Neural cell (in vitro differentiated cells): Measurements from ENCODE around the gene WDR70. TPM values are rescaled to one million over a fixed set of nuclear protein-coding genes. Genes with fewer than 3 reads are reported as not detected.

ENCODE experiments used
- H2AFZ ChIP-seq: fragments of 200-600, 300-800 bp; sonication (generic), shearing (Covaris generic); 2 replicates; pipeline ENCODE4 v1.6.0; 2014; ENCODE audit warnings: low read depth, mild to moderate bottlenecking, antibody characterized with exemption, low read length, moderate library complexity
- H3F3A ChIP-seq: fragments of 200-600 bp; shearing (Covaris generic); 2 replicates; pipeline ENCODE4 v1.6.1; 2016; ENCODE audit warnings: mild to moderate bottlenecking, moderate library complexity, mixed read lengths, antibody characterized with exemption, low read length; ENCODE audit not compliant: insufficient read depth, poor library complexity, severe bottlenecking
- H3K27ac ChIP-seq: fragments of 200-600, 300-800 bp; sonication (generic), shearing (Covaris generic); 2 replicates; pipeline ENCODE4 v1.5.1; 2014; ENCODE audit warnings: mild to moderate bottlenecking, low read length, moderate library complexity
- H3K27me3 ChIP-seq: fragments of 300-800, 200-600 bp; sonication (generic), shearing (Covaris generic); 2 replicates; pipeline ENCODE4 v1.6.0; 2014; ENCODE audit warnings: mild to moderate bottlenecking, low read depth, low read length, moderate library complexity; ENCODE audit not compliant: insufficient read depth
- H3K36me3 ChIP-seq: fragments of 300-800, 200-600 bp; sonication (generic), shearing (Covaris generic); 2 replicates; pipeline ENCODE4 v1.5.1; 2014; ENCODE audit warnings: mild to moderate bottlenecking, antibody characterized with exemption, low read length, moderate library complexity; ENCODE audit not compliant: insufficient read depth
- H3K4me2 ChIP-seq: fragments of 300-800, 200-600 bp; sonication (generic), shearing (Covaris generic); 2 replicates; pipeline ENCODE4 v1.6.0; 2014; ENCODE audit warnings: mild to moderate bottlenecking, low read length
- H3K4me3 ChIP-seq: fragments of 300-800, 200-600 bp; sonication (generic), shearing (Covaris generic); 2 replicates; pipeline ENCODE4 v1.5.1; 2014; ENCODE audit warnings: mild to moderate bottlenecking, low read length, moderate library complexity
- H3K79me2 ChIP-seq: fragments of 200-600 bp; shearing (Covaris generic); replicated peaks from 2 replicates; pipeline ENCODE4 v1.6.0; 2014; ENCODE audit warnings: mild to moderate bottlenecking, low read length, moderate library complexity; ENCODE audit not compliant: insufficient read depth
- H3K9ac ChIP-seq: fragments of 300-800, 200-600 bp; sonication (generic), shearing (Covaris generic); 2 replicates; pipeline ENCODE4 v1.6.1; 2016; ENCODE audit warnings: mild to moderate bottlenecking, low read length, mixed read lengths
- H3K9me2 ChIP-seq: fragments of 200-600 bp; shearing (Covaris generic); 2 replicates; pipeline ENCODE4 v1.6.1; 2016; ENCODE audit warnings: mild to moderate bottlenecking, low read length, mixed read lengths; ENCODE audit not compliant: insufficient read depth
- H3K9me3 ChIP-seq: fragments of 200-600, 300-800 bp; sonication (generic), shearing (Covaris generic); 2 replicates; pipeline ENCODE4 v1.6.1; 2016; ENCODE audit warnings: mild to moderate bottlenecking, mixed run types, low read length, moderate library complexity, mixed read lengths
- H4K20me1 ChIP-seq: fragments of 200-600 bp; shearing (Covaris generic); 2 replicates; pipeline ENCODE4 v1.6.1; 2016; ENCODE audit warnings: mild to moderate bottlenecking, mixed run types; ENCODE audit not compliant: insufficient read depth
- CTCF ChIP-seq: fragments of 450-650 bp; IDR thresholded peaks from 2 replicates; pipeline ENCODE4 v1.5.1; 2014; ENCODE audit warnings: antibody characterized with exemption, mild to moderate bottlenecking, moderate library complexity; ENCODE audit not compliant: poor library complexity, severe bottlenecking
- EP300 ChIP-seq: fragments of 450-650 bp; conservative IDR thresholded peaks from 2 replicates; pipeline ENCODE4 v1.6.1; 2014; ENCODE audit warnings: antibody characterized with exemption, mild to moderate bottlenecking, moderate library complexity; ENCODE audit not compliant: poor library complexity, severe bottlenecking
- EZH2 ChIP-seq: fragments of 200-600, 300-800 bp; shearing (Covaris generic), sonication (generic); IDR thresholded peaks from 2 replicates; pipeline ENCODE4 v1.6.1; 2014; ENCODE audit warnings: antibody characterized with exemption, low read length, borderline replicate concordance, mild to moderate bottlenecking; ENCODE audit not compliant: insufficient read depth, poor library complexity, severe bottlenecking
- MXI1 ChIP-seq: fragments of 450-650 bp; conservative IDR thresholded peaks from 2 replicates; pipeline ENCODE4 v1.6.1; 2014; ENCODE audit warnings: antibody characterized with exemption, mild to moderate bottlenecking; ENCODE audit not compliant: poor library complexity, severe bottlenecking
- POLR2AphosphoS5 ChIP-seq: IDR thresholded peaks from 2 replicates; pipeline ENCODE4 v1.6.1; 2012
- RAD21 ChIP-seq: fragments of 450-650 bp; conservative IDR thresholded peaks from 2 replicates; pipeline ENCODE4 v1.6.1; 2014; ENCODE audit warnings: antibody characterized with exemption, mild to moderate bottlenecking, moderate library complexity
- REST ChIP-seq: IDR thresholded peaks from 2 replicates; pipeline ENCODE4 v1.6.1; 2012; ENCODE audit warnings: borderline replicate concordance
- SMC3 ChIP-seq: fragments of 450-650 bp; conservative IDR thresholded peaks from 2 replicates; pipeline ENCODE4 v1.6.1; 2014; ENCODE audit warnings: antibody characterized with exemption, mild to moderate bottlenecking, moderate library complexity; ENCODE audit not compliant: poor library complexity
- TAF1 ChIP-seq: IDR thresholded peaks from 2 replicates; pipeline ENCODE4 v1.6.1; 2012; ENCODE audit warnings: low read depth
- polyA plus RNA-seq: library from polyadenylated mRNA; depleted of rRNA; stranded (reverse); fragments of >200 nt; gene quantifications from 2 replicates; pipeline ENCODE4 v1.2.3, GENCODE V29; 2014

Gene WDR70
- polyA plus RNA-seq, 1 donor from 2014 or later, result 40.9 TPM

GRCh38 chr5:37506241-37506640 lies 127.1 kb downstream of the WDR70 start:
- Histone ChIP-seq H3K9ac (no peak overlapping the region), H3K27me3 (no peaks in the 10 kb centered on the region), H2AFZ (no peak overlapping the region), H4K20me1 (no peaks in the 10 kb centered on the region), H3K4me2 (no peak overlapping the region), H3K9me3 (no peaks in the 10 kb centered on the region), H3K36me3 (no peaks in the 10 kb centered on the region), H3K9me2 (no peaks in the 10 kb centered on the region), H3K27ac (no peak overlapping the region), H3K79me2 (no peaks in the 10 kb centered on the region), H3K4me3 (no peak overlapping the region), H3F3A (no peaks in the 10 kb centered on the region)
- TF ChIP-seq CTCF (no peak), EP300 (no peak), RAD21 (no peak), MXI1 (no peak), TAF1 (no peak), EZH2 (no peak), REST (no peak), POLR2AphosphoS5 (no peak), SMC3 (no peak)

GRCh38 chr5:37506722-37507121 lies 127.6 kb downstream of the WDR70 start:
- Histone ChIP-seq H3K27ac (no peak overlapping the region), H3K4me2 (no peak overlapping the region), H3F3A (no peaks in the 10 kb centered on the region), H3K4me3 (no peak overlapping the region), H3K27me3 (no peaks in the 10 kb centered on the region), H3K36me3 (no peaks in the 10 kb centered on the region), H3K9me2 (no peaks in the 10 kb centered on the region), H2AFZ (no peak overlapping the region), H4K20me1 (no peaks in the 10 kb centered on the region), H3K79me2 (no peaks in the 10 kb centered on the region), H3K9me3 (no peaks in the 10 kb centered on the region), H3K9ac (no peak overlapping the region)
- no peak for TF ChIP-seq SMC3
- TF ChIP-seq MXI1, result no peak
- TF ChIP-seq REST, result no peak
- no peak for TF ChIP-seq EZH2
- TF ChIP-seq POLR2AphosphoS5, result no peak
